GM12878 (cell line): ENCODE measurements around the gene SVIL. TPM values are rescaled to one million over a fixed set of nuclear protein-coding genes. Genes with fewer than 3 reads are reported as not detected.

Experiments used
- ATAC-seq: fragments of 200-7000 bp; cut with Tn5 transposase; 3 replicates; pipeline ENCODE4 v1.9.1; 2020; ENCODE audit warnings: mild to moderate bottlenecking, moderate library complexity
- BruUV-seq: library from RNA; stranded (reverse); fragments of 400-500 nt; replicated peaks from 2 replicates; lab custom pipeline; 2021; lab: Mats Ljungman, UMichigan
- CTCF ChIA-PET: fragments of 300-600 bp; sonication (Branson Sonifier 250); formaldehyde crosslinking; extraction: SDS; loops from one replicate; lab custom pipeline; 2021; ENCODE audit warnings: inconsistent platforms; lab: Yijun Ruan, JAX
- POLR2A ChIA-PET: fragments of 350-600 bp; formaldehyde crosslinking; extraction: SDS; loops from one replicate; lab custom pipeline; 2021; ENCODE audit warnings: inconsistent platforms; lab: Charles Lee
- RAD21 ChIA-PET: fragments of 300-600 bp; sonication (Branson Sonifier 250); formaldehyde crosslinking; loops from one replicate; lab custom pipeline; 2023; ENCODE audit warnings: antibody characterized with exemption; ENCODE audit not compliant: unreplicated experiment; lab: Charles Lee
- SMC1A ChIA-PET: fragments of 300-600 bp; sonication (Branson Sonifier 250); formaldehyde crosslinking; loops from one replicate; lab custom pipeline; 2023; ENCODE audit not compliant: unreplicated experiment, uncharacterized antibody; lab: Charles Lee
- DNase-seq: peaks from one replicate; pipeline ENCODE4 v3.0.0-alpha.2; 2011; ENCODE audit warnings: low read depth, low spot score
- FAIRE-seq: peaks from 3 replicates; lab custom pipeline; 2011; peaks lifted over from hg19 to GRCh38; lab: Jason Lieb, UNC
- H2AFZ ChIP-seq: 2 replicates; pipeline ENCODE4 v1.6.0; 2011; ENCODE audit warnings: low read depth, low read length, control low read depth; ENCODE audit not compliant: control insufficient read depth
- H3K27ac ChIP-seq: 2 replicates; pipeline ENCODE4 v1.5.1; 2011; ENCODE audit warnings: control low read depth; ENCODE audit not compliant: control insufficient read depth, insufficient read depth
- H3K27me3 ChIP-seq, 2 experiments: replicated peaks in 1 of 2; 2 replicates each; pipeline versions ENCODE4 v1.6.0 to v1.6.1; 2011; ENCODE audit warnings: low read length in 1 of 2; ENCODE audit not compliant: control insufficient read depth in 2 of 2, insufficient read depth in 2 of 2
- H3K36me3 ChIP-seq, 2 experiments: 2 replicates each; pipeline ENCODE4 v1.5.1; 2011; ENCODE audit warnings: low read length in 1 of 2; ENCODE audit not compliant: control insufficient read depth in 2 of 2, insufficient read depth in 2 of 2
- H3K4me1 ChIP-seq: 2 replicates; pipeline ENCODE4 v1.6.1; 2011; ENCODE audit warnings: mild to moderate bottlenecking, low read length, moderate library complexity, mixed read lengths; ENCODE audit not compliant: control insufficient read depth, insufficient read depth
- H3K4me2 ChIP-seq: 2 replicates; pipeline ENCODE4 v1.6.0; 2011; ENCODE audit warnings: control low read depth; ENCODE audit not compliant: control insufficient read depth, insufficient read depth
- H3K4me3 ChIP-seq: fragments of 200-600 bp; sonication (generic); 2 replicates; pipeline ENCODE4 v1.5.1; 2016
- H3K79me2 ChIP-seq: 2 replicates; pipeline ENCODE4 v1.6.0; 2011; ENCODE audit warnings: low read length; ENCODE audit not compliant: control insufficient read depth, insufficient read depth
- H3K9ac ChIP-seq: 2 replicates; pipeline ENCODE4 v1.8.0; 2011; ENCODE audit warnings: low read length, control low read depth, mixed read lengths; ENCODE audit not compliant: control insufficient read depth, insufficient read depth
- H3K9me3 ChIP-seq: replicated peaks from 3 replicates; pipeline ENCODE4 v1.5.1; 2011; ENCODE audit warnings: mild to moderate bottlenecking, low read length; ENCODE audit not compliant: control insufficient read depth, insufficient read depth
- H4K20me1 ChIP-seq: 2 replicates; pipeline ENCODE4 v1.6.0; 2011; ENCODE audit not compliant: control insufficient read depth, insufficient read depth
- BCLAF1 ChIP-seq: fragments of 450-650 bp; IDR thresholded peaks from 2 replicates; pipeline ENCODE4 v1.6.1; 2017; ENCODE audit warnings: antibody characterized with exemption, mild to moderate bottlenecking, moderate library complexity
- CREB1 ChIP-seq: IDR thresholded peaks from 2 replicates; pipeline ENCODE4 v1.6.1; 2012; ENCODE audit warnings: low read depth, mild to moderate bottlenecking, inconsistent platforms
- DPF2 ChIP-seq: fragments of 450-650 bp; IDR thresholded peaks from 2 replicates; pipeline ENCODE4 v1.6.1; 2017; ENCODE audit warnings: mild to moderate bottlenecking
- EP300 ChIP-seq, 2 experiments: fragments of 150-350 bp in 1 of 2; IDR thresholded peaks; 2 replicates each; pipeline ENCODE4 v1.6.1; 2011 to 2012; ENCODE audit warnings: low read depth in 2 of 2, low read length in 2 of 2, borderline replicate concordance in 1 of 2, improper control_type of control experiment in 1 of 2, inconsistent platforms in 1 of 2; ENCODE audit not compliant: control insufficient read depth in 1 of 2
- EZH2 ChIP-seq: IDR thresholded peaks from 2 replicates; pipeline ENCODE4 v1.6.1; 2012; ENCODE audit warnings: low read depth, mild to moderate bottlenecking, control low read depth, inconsistent platforms, low read length, borderline replicate concordance; ENCODE audit not compliant: control insufficient read depth
- JUND ChIP-seq: IDR thresholded peaks from 2 replicates; pipeline ENCODE4 v1.6.1; 2012; ENCODE audit warnings: low read depth, mild to moderate bottlenecking, low read length, improper control_type of control experiment, moderate library complexity
- PAX8 ChIP-seq: fragments of 450-650 bp; IDR thresholded peaks from 2 replicates; pipeline ENCODE4 v1.6.1; 2017; ENCODE audit warnings: mild to moderate bottlenecking, moderate library complexity
- SMAD1 ChIP-seq: fragments of 450-650 bp; IDR thresholded peaks from 2 replicates; pipeline ENCODE4 v1.6.1; 2018; ENCODE audit warnings: mild to moderate bottlenecking, low read depth; ENCODE audit not compliant: partially characterized antibody
- WGBS: methylation state at CpG from one replicate; pipeline ENCODE4 v1.1.6; 2016; ENCODE audit warnings: low lambda C conversion rate; ENCODE audit not compliant: insufficient replicate concordance, insufficient coverage; ENCODE audit errors: missing lambda C conversion rate; 5-methylcytosine and 5-hydroxymethylcytosine counted together
- in situ Hi-C: fragments of 300-500 bp; cut with MboI; formaldehyde crosslinking; loops from 9 replicates; pipeline ENCODE4 v1.14.3; 2018; ENCODE audit warnings: mixed read lengths
- intact Hi-C: fragments of 100-400 bp; cut with micrococcal nuclease; formaldehyde crosslinking; loops from one replicate; pipeline ENCODE4 v1.14.2; 2022; ENCODE audit not compliant: unreplicated experiment
- polyA plus RNA-seq, 11 experiments: library from polyadenylated mRNA; depleted of rRNA in 4 of 11; unstranded in 6 of 11; stranded (reverse) in 5 of 11; fragments of >200 nt; fragmentation: Nextera tagmentation in 4 of 11; fragmentation: Illumina TruSeq in 1 of 11; extraction: Ambion mirVana in 4 of 11; extraction: Trizol in 1 of 11; gene quantifications; 1 replicate in 1 of 11; 2 replicates in 10 of 11; pipeline versions ENCODE4 v1.2.1 to v1.2.3, GENCODE V29; 2011 to 2016; ENCODE audit warnings: inconsistent platforms in 2 of 11, missing spikeins in 2 of 11, low read depth in 1 of 11
- total RNA-seq, 4 experiments: library from RNA; depleted of rRNA in 3 of 4; stranded (reverse); fragments of >200 nt in 3 of 4; fragmentation: Illumina TruSeq in 1 of 4; extraction: Trizol in 1 of 4; gene quantifications; 2 replicates each; pipeline versions ENCODE4 v1.2.1 to v1.2.3, GENCODE V29; 2013 to 2021
- TF ChIP-seq, protein P1 (sequence below): IDR thresholded peaks from 2 replicates; pipeline ENCODE4 v1.6.1; 2011; ENCODE audit warnings: mild to moderate bottlenecking, low read depth, low read length, moderate library complexity; ENCODE audit not compliant: insufficient replicate concordance

SVIL gene
- total and polyA plus RNA-seq, 10 of the 15 experiments (the other 5 are each of a cell fraction or from before 2014, with no cell fraction given) = 0.22 to 1.9 (median 0.87) TPM

GRCh38 chr10:29648983-29649268, 14.2 kb upstream of the SVIL start:
- Histone ChIP-seq H2AFZ (no peak overlapping the region), H3K4me2 (no peak overlapping the region), H3K4me1 (no peaks in the 10 kb centered on the region), H4K20me1 (no peaks in the 10 kb centered on the region), H3K27ac (no peak overlapping the region), H3K27me3 (no peaks in the 10 kb centered on the region), H3K36me3 (no peaks in the 10 kb centered on the region), H3K79me2 (no peaks in the 10 kb centered on the region), H3K4me3 (no peak overlapping the region), H3K9ac (no peak overlapping the region), H3K9me3 (no peaks in the 10 kb centered on the region)
- ChIA-PET CTCF (interaction anchor here (0.5 to 1.5 kb wide), 3 partner anchors 9 to 262 kb away, joined by 5 to 6 read pairs (median 6); no protein-coding TSS in a partner anchor), POLR2A (interaction anchor here (1.0 to 1.4 kb wide), 3 partner anchors 10 to 31 kb away, joined by 3 to 6 read pairs (median 5); no protein-coding TSS in a partner anchor), RAD21 (interaction anchor here (1.1 to 1.7 kb wide), 4 partner anchors 14 to 91 kb away, joined by 3 to 8 read pairs (median 4); partner anchors contain the start of gene SVIL), SMC1A (interaction anchor here (0.8 to 2.3 kb wide), 3 partner anchors 14 to 55 kb away, joined by 4 to 7 read pairs (median 6); partner anchors contain the start of gene SVIL)
- DNase-seq (no peak), ATAC-seq (peak; percentile 55), FAIRE-seq (no peak)
- no TSS peak for BruUV-seq
- in situ Hi-C loops = no loop called here
- WGBS = 86% methylated on average over 1 of the region's 1 CpG
- TF ChIP-seq DPF2 (no peak), CREB1 (no peak), EP300 (IDR thresholded peaks at IDR 0.05; ENCODE audit: borderline replicate concordance in 1 of 2, control insufficient read depth in 1 of 2, low read depth in 2 of 2, low read length in 2 of 2) (no peak), SMAD1 (no peak), PAX8 (no peak), EZH2 (no peak), JUND (no peak), BCLAF1 (no peak)
- TF ChIP-seq, protein P1, sequence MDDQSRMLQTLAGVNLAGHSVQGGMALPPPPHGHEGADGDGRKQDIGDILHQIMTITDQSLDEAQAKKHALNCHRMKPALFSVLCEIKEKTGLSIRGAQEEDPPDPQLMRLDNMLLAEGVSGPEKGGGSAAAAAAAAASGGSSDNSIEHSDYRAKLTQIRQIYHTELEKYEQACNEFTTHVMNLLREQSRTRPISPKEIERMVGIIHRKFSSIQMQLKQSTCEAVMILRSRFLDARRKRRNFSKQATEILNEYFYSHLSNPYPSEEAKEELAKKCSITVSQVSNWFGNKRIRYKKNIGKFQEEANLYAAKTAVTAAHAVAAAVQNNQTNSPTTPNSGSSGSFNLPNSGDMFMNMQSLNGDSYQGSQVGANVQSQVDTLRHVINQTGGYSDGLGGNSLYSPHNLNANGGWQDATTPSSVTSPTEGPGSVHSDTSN = no peak
- intact Hi-C loops = no loop called here
